Osteocyte (in vitro differentiated cells): ENCODE results near the gene RAI14. TPM values are rescaled to one million over a fixed set of nuclear protein-coding genes. Genes with fewer than 3 reads are reported as not detected.

Experiments used
- DNase-seq: peaks from one replicate; pipeline ENCODE4 v3.0.0; 2021; ENCODE audit warnings: mixed read lengths; ENCODE audit not compliant: unreplicated experiment; ENCODE audit errors: extremely low spot score
- H3K27ac Mint-ChIP-seq: one replicate; pipeline ENCODE4 v1.8.0; 2021; ENCODE audit warnings: mild to moderate bottlenecking, mixed read lengths; ENCODE audit not compliant: unreplicated experiment
- H3K27me3 Mint-ChIP-seq: one replicate; pipeline ENCODE4 v1.8.0; 2021; ENCODE audit warnings: mixed read lengths; ENCODE audit not compliant: unreplicated experiment
- H3K36me3 Mint-ChIP-seq: one replicate; pipeline ENCODE4 v1.8.0; 2021; ENCODE audit warnings: mixed read lengths; ENCODE audit not compliant: unreplicated experiment
- H3K4me1 Mint-ChIP-seq: one replicate; pipeline ENCODE4 v1.8.0; 2021; ENCODE audit warnings: mixed read lengths; ENCODE audit not compliant: unreplicated experiment
- H3K4me3 Mint-ChIP-seq: one replicate; pipeline ENCODE4 v1.8.0; 2021; ENCODE audit warnings: mild to moderate bottlenecking, moderate library complexity, mixed read lengths; ENCODE audit not compliant: unreplicated experiment
- H3K9me3 Mint-ChIP-seq: one replicate; pipeline ENCODE4 v1.8.0; 2021; ENCODE audit warnings: mixed read lengths; ENCODE audit not compliant: unreplicated experiment
- total RNA-seq: library from RNA; stranded (reverse); gene quantifications from 2 replicates; pipeline ENCODE4 v1.2.1, GENCODE V29; 2021
- TF ChIP-seq, protein P1 (sequence below): fragments of 200-600 bp; sonication (generic); IDR thresholded peaks from 2 replicates; pipeline ENCODE4 v1.5.0; 2021; ENCODE audit warnings: antibody characterized with exemption, mild to moderate bottlenecking, moderate library complexity

Gene RAI14
- total RNA-seq, 1 donor from 2014 or later: 130 TPM

DNA sequence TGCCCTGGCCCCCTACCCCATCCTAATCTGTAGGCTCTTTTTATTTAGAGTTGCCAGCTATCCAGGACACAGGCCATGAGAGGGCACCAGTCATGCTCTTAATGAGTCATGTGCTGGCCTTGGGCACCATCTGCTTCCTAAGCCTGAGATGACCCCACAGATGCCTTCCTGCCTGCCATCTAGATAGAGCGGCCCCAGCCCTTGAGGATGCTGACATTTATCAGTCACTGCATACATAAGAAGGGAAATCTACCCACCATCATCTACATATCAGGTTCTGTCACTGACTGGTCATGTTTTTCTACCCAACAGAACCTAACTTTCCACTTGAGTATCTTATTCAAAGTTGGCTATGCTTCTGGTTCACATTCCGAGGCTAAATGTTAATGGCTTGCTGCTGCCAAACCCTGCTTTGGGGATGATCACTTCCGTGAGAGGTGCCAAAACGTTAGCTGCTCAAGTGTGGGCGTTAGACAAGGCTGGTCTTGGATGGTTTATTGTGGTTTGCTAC is 132.9 kb downstream of the RAI14 start:
- Mint-ChIP-seq H3K9me3 (peaks cover 4% of the 10 kb centered on the region), H3K4me1 (peaks cover 2% of the 10 kb centered on the region), H3K27me3 (no peaks in the 10 kb centered on the region), H3K4me3 (no peak overlapping the region), H3K27ac (no peak overlapping the region), H3K36me3 (peaks cover 10% of the 10 kb centered on the region)
- DNase-seq: no peak
- TF ChIP-seq, protein P1, sequence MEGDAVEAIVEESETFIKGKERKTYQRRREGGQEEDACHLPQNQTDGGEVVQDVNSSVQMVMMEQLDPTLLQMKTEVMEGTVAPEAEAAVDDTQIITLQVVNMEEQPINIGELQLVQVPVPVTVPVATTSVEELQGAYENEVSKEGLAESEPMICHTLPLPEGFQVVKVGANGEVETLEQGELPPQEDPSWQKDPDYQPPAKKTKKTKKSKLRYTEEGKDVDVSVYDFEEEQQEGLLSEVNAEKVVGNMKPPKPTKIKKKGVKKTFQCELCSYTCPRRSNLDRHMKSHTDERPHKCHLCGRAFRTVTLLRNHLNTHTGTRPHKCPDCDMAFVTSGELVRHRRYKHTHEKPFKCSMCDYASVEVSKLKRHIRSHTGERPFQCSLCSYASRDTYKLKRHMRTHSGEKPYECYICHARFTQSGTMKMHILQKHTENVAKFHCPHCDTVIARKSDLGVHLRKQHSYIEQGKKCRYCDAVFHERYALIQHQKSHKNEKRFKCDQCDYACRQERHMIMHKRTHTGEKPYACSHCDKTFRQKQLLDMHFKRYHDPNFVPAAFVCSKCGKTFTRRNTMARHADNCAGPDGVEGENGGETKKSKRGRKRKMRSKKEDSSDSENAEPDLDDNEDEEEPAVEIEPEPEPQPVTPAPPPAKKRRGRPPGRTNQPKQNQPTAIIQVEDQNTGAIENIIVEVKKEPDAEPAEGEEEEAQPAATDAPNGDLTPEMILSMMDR: no peak

DNA sequence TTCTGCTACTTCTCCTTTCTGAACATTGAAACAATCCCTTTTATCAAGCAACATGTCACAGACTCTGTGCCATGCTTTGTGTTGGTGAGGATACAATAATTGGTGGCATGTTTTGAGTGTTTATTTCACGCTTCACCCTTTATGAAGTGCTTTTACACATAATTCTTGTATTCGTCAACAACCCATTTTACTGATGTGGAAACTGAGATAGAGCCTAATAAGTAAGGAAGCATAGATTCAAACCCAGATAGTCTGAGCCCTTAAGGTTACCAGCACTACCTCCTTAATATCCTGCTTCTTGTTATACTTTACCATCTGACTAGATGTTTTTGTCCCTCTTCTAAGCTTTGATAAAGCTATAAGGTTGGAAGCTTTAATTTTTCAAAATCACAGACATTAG is 133.5 kb downstream of the RAI14 start:
- Mint-ChIP-seq H3K27ac (no peak overlapping the region), H3K9me3 (peaks cover 4% of the 10 kb centered on the region), H3K4me1 (peaks cover 2% of the 10 kb centered on the region), H3K27me3 (no peaks in the 10 kb centered on the region), H3K4me3 (no peak overlapping the region), H3K36me3 (peaks cover 10% of the 10 kb centered on the region)
- TF ChIP-seq, protein P1: no peak
- no peak for DNase-seq

DNA sequence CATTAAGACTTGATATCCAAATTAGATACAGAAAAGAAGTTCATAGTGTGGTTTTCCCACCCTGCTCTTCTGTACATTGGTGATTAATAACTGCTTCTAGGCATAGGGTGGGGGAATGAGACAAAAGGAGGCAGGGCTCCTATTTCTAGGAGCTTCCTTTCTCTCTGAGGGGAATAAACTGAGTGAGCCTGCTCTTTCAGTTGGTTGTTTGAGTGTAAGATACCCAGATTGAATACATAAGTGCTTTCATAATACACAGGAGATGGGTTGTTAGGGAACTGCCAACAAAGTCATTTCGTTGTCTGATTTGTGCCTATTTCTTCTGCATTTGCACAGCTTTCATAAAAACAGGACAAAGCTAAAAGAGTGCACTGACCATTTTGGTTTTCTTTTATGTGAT is 133.9 kb downstream of the RAI14 start:
- Mint-ChIP-seq H3K27ac (no peak overlapping the region), H3K27me3 (no peaks in the 10 kb centered on the region), H3K9me3 (peaks cover 4% of the 10 kb centered on the region), H3K4me1 (peaks cover 2% of the 10 kb centered on the region), H3K4me3 (no peak overlapping the region), H3K36me3 (peaks cover 10% of the 10 kb centered on the region)
- DNase-seq: no peak
- TF ChIP-seq, protein P1: no peak

DNA sequence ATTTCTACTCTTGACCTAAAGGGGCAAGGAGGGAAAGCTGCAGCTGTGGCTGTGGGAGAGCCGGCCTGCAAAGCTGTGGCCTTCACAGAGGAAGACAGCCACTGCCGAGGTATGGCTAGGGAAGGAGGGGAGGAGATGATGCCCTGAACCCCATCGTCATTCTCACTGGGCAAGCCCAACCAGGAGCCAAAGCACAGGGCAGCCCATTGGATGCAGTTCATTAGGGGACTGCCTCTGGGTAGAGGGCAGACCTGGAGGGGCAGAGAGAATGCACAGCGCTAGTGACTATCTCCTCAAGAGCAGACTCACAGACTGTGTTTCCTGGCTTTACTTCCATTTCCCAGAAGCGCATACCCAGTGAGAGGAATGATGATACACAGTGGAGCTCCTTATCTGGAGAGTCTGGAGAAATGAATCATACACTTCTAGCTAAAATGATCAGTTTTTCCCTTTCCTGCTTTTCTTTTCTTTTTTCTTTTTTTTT is 135.7 kb downstream of the RAI14 start:
- no peaks in the 10 kb centered on the region for H3K27me3 Mint-ChIP-seq
- H3K4me1 Mint-ChIP-seq: peaks cover 2% of the 10 kb centered on the region
- H3K27ac Mint-ChIP-seq: no peak overlapping the region
- no peak for DNase-seq
- TF ChIP-seq, protein P1: no peak
- H3K36me3 Mint-ChIP-seq: peaks cover 6% of the 10 kb centered on the region
- no peak overlapping the region for H3K4me3 Mint-ChIP-seq
- H3K9me3 Mint-ChIP-seq: no peaks in the 10 kb centered on the region

DNA sequence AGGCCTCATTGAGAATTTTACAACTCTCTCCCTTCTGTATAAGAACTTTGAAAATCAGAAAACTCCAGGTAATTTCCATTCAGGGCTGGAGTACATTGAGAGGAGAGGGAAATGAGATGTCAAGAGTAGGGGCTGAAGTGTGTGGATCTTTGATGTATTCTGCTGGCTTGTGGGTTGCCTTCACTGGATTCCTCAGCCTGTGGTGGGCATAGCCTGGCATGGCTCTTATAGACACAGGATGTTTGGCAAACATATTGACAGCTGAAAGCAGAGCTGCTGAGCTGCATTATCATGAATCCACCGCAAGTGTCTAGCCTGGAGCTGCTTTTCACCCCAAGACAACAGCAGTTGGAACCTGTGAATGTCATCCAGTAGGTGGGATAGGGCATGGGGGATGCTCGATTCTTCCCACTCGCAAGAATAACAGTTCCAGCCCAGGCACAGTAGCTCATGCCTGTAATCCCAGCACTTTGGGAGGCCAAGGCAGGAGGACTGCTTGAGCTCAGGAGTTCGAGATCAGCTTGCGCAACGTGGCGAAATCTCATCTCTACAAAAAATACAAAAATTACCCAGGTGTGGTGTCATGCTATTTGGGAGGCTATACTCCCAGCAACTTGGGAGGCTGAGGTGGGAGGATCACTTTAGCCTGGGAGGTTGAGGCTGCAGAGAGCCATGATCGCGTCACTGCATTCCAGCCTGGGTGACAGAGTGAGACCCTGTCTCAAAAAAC is 146.9 kb downstream of the RAI14 start:
- Mint-ChIP-seq H3K4me3 (no peak overlapping the region), H3K4me1 (peaks cover 4% of the 10 kb centered on the region), H3K27ac (no peak overlapping the region), H3K27me3 (no peaks in the 10 kb centered on the region), H3K9me3 (no peaks in the 10 kb centered on the region), H3K36me3 (peaks cover 68% of the 10 kb centered on the region)
- TF ChIP-seq, protein P1: no peak
- no peak for DNase-seq
